Activated T-cell treated with anti-CD3 and anti-CD28 coated beads, Interleukin-2, amount 50 U/mL, for 72 hours (primary cell): ENCODE data around the gene ATP1A2. TPM values are rescaled to one million over a fixed set of nuclear protein-coding genes. Genes with fewer than 3 reads are reported as not detected.

Experiments
- ATAC-seq, 2 donors: fragments of 150-1000 bp; cut with Tn5 transposase; replicated peaks in 1 of 2; 2 replicates each; pipeline ENCODE4 v1.10.0; 2021; ENCODE audit warnings: moderate library complexity in 2 of 2, mild to moderate bottlenecking in 1 of 2
- DNase-seq, 2 donors: peaks; one replicate each; pipeline ENCODE4 v3.0.0; 2021 to 2022; ENCODE audit warnings: mixed read lengths in 1 of 2
- H3K27ac Mint-ChIP-seq: one replicate; pipeline ENCODE4 v1.8.0; 2022; ENCODE audit warnings: mild to moderate bottlenecking, moderate library complexity, mixed read lengths
- H3K27me3 Mint-ChIP-seq: one replicate; pipeline ENCODE4 v1.8.0; 2022; ENCODE audit warnings: low read depth, mixed read lengths
- H3K36me3 Mint-ChIP-seq, 2 donors: one replicate each; pipeline ENCODE4 v1.8.0; 2022; ENCODE audit warnings: mixed read lengths in 2 of 2, mild to moderate bottlenecking in 1 of 2; ENCODE audit not compliant: insufficient read depth in 2 of 2
- H3K4me1 Mint-ChIP-seq: one replicate; pipeline ENCODE4 v1.8.0; 2022; ENCODE audit warnings: low read depth, mixed read lengths
- H3K4me3 Mint-ChIP-seq, 2 donors: one replicate each; pipeline ENCODE4 v1.8.0; 2022; ENCODE audit warnings: mild to moderate bottlenecking in 2 of 2, mixed read lengths in 2 of 2, moderate library complexity in 2 of 2
- H3K9me3 Mint-ChIP-seq, 2 donors: one replicate each; pipeline ENCODE4 v1.8.0; 2022; ENCODE audit warnings: mixed read lengths in 2 of 2
- total RNA-seq, 2 donors: library from RNA; stranded (reverse); gene quantifications; one replicate each; pipeline ENCODE4 v1.2.3, GENCODE V29; 2022

ATP1A2 gene
- total RNA-seq, 2 donors from 2014 or later, result not detected

DNA sequence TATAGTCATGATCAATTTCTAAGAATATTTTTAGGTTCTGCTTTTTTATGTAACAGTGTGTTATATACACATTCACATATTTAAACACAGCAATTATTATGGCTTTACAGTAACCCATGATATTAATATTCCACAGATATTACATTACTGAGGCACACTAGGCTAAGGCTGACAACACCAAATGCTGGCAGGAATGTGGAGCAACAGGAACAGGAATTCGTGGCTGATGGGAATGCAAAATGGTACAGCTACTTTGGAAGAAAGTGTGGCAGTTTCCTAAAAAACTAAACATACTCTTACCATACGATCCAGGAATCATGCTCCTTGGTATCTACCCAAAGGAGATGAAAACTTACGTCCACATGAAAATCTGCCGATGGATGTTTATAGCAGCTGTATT lies 36.1 kb upstream of the ATP1A2 start:
- DNase-seq, result no peak
- Mint-ChIP-seq H3K4me1 (peaks cover 25% of the 10 kb centered on the region), H3K4me3 (no peak overlapping the region), H3K9me3 (no peaks in the 10 kb centered on the region), H3K36me3 (no peaks in the 10 kb centered on the region), H3K27me3 (peaks cover 50% of the 10 kb centered on the region), H3K27ac (no peak overlapping the region)
- no peak for ATAC-seq

DNA sequence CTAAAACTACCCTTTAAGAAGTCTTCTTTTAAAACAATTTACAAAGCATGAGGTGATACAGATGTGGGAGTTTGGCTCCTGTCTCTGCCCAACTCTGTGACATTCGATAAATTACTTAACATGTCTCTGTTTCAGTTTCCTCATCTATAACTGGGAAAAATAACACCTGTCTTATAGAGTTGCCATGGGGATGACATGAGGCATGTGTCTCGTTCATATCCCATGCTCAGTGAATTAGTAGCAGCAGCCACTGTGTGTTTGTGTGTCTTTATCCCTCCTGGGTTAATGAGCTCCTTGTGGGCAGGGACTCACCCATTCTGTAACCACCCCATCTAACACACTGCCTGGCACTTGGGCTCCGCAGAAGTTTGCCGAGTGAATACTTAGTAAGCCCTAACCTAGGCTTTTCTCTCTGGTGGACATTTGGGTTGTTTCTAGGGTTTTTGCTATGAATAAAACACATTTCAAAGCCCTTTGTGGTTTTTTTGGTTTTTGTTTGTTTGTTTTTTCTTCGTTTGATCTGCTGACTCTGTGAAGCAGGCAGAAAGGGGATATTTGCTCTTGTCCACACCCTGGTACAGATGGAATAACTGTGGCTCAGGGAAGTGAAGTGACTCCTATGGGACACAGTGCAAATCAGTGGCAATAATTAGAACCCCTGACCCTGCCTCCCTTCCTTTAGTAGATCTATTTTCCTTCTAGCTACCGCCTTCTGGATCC lies 35.0 kb upstream of the ATP1A2 start:
- no peaks in the 10 kb centered on the region for H3K36me3 Mint-ChIP-seq
- no peaks in the 10 kb centered on the region for H3K9me3 Mint-ChIP-seq
- no peak for ATAC-seq
- DNase-seq, result no peak
- H3K27ac Mint-ChIP-seq, result no peak overlapping the region
- peaks cover 27% of the 10 kb centered on the region for H3K4me1 Mint-ChIP-seq
- peaks cover 50% of the 10 kb centered on the region for H3K27me3 Mint-ChIP-seq
- no peak overlapping the region for H3K4me3 Mint-ChIP-seq

DNA sequence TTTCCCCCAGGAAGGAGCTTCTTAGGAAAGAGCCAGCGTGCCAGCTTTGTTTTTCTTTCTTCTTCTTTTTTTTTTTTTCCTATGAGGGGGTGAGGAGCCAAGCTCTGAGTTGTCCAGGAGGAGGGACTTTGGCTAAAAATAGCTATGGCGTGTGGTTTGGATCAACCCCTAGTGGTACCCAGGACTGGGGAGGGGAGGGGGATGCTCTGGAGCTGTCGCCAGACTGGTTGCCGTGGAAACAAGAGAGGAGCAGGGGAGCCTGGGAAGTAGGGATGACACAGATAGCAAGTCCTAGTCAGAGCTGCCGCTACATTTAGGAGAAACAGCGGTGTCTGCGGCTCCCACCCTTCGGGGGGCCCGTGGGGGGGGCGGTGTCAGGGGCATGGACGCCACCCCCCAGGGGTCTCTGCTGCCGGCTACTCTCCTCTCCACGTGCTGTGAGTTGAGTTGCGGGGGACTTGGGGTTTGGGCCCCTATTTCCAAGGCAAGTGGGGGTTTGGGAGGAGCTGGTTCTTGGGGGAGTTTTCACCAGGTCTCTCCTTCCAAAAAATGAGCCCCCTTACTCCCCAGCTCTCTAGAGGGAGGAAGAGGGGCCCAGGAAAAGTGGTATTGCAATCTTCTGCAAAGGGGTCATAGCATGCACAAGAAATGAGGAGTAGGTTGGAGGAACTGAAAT lies 34.2 kb upstream of the ATP1A2 start, which contains the start of gene KCNJ9:
Gene KCNJ9 (plus strand): TSS at position 278 of the 676 bp plus-strand sequence. CDS start 2,493 bp downstream, outside the sequence.
- H3K4me3 Mint-ChIP-seq, result peak within 1 kb of the TSS in 1 of 2 donors; percentile 3
- H3K27ac Mint-ChIP-seq, result no peak within 1 kb of the TSS
- H3K4me1 Mint-ChIP-seq, result peaks cover 31% of the 10 kb centered on the region
- no peak for ATAC-seq
- no peak for DNase-seq
- H3K27me3 Mint-ChIP-seq, result peaks cover 50% of the 10 kb centered on the region
- H3K9me3 Mint-ChIP-seq, result no peaks in the 10 kb centered on the region
- no peaks in the 10 kb centered on the region for H3K36me3 Mint-ChIP-seq

DNA sequence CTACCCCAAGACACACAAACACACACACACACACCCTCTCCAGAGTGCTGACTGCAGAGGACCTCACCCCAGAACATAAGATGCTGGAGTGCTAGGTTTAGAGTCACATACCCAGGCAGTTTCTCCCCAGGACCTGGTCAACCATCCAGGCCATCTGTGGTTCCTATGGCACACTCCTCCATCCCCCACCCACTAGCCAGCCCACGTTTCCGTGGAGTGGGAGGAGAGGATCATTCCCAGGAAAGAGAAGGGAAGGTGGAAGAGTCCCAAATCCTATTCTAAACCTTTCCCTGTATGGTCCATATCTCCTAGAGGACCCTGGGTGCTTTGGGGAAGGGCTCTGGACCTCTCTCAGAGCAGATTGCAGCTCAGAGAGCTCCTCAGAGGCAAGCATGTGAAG lies 33.1 kb upstream of the ATP1A2 start:
- H3K27ac Mint-ChIP-seq, result no peak overlapping the region
- no peaks in the 10 kb centered on the region for H3K36me3 Mint-ChIP-seq
- DNase-seq (no peak), ATAC-seq (no peak)
- H3K4me3 Mint-ChIP-seq, result peak overlapping the region in 1 of 2 donors; percentile 13
- H3K4me1 Mint-ChIP-seq, result peaks cover 31% of the 10 kb centered on the region
- no peaks in the 10 kb centered on the region for H3K9me3 Mint-ChIP-seq
- H3K27me3 Mint-ChIP-seq, result peaks cover 50% of the 10 kb centered on the region

DNA sequence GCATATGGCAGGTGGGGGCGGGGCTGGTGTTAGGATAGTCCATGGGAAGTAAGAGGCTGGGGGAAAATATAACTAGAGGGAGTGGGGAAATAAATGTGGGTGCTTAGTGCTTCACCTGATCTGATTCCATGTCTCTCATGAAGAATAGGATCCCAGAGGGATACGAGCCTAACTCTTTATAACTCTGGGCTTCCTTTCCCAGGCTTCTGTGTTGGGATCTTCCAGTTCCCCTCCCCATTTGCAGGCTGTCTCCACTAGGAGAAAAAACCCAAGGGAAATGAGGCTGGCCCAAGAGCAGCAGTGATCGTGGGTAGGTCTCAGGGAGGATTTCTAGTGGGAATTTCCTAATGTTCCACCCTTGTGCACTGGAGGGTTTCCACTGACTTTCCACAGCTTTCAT lies 32.6 kb upstream of the ATP1A2 start:
- no peak overlapping the region for H3K27ac Mint-ChIP-seq
- no peaks in the 10 kb centered on the region for H3K36me3 Mint-ChIP-seq
- peaks cover 31% of the 10 kb centered on the region for H3K4me1 Mint-ChIP-seq
- peak overlapping the region; percentile 27 to 48 for H3K4me3 Mint-ChIP-seq
- H3K27me3 Mint-ChIP-seq, result peaks cover 50% of the 10 kb centered on the region
- no peaks in the 10 kb centered on the region for H3K9me3 Mint-ChIP-seq
- no peak for DNase-seq
- no peak for ATAC-seq

DNA sequence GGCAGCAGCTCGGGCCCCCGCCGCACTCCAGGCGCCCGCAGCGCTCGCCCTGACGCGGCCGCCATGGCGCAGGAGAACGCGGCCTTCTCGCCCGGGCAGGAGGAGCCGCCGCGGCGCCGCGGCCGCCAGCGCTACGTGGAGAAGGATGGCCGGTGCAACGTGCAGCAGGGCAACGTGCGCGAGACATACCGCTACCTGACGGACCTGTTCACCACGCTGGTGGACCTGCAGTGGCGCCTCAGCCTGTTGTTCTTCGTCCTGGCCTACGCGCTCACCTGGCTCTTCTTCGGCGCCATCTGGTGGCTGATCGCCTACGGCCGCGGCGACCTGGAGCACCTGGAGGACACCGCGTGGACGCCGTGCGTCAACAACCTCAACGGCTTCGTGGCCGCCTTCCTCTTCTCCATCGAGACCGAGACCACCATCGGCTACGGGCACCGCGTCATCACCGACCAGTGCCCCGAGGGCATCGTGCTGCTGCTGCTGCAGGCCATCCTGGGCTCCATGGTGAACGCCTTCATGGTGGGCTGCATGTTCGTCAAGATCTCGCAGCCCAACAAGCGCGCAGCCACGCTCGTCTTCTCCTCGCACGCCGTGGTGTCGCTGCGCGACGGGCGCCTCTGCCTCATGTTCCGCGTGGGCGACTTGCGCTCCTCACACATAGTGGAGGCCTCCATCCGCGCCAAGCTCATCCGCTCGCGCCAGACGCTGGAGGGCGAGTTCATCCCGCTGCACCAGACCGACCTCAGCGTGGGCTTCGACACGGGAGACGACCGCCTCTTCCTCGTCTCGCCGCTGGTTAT lies 31.4 kb upstream of the ATP1A2 start:
- Mint-ChIP-seq H3K9me3 (no peaks in the 10 kb centered on the region), H3K27me3 (peaks cover 41% of the 10 kb centered on the region), H3K36me3 (no peaks in the 10 kb centered on the region), H3K4me1 (peaks cover 22% of the 10 kb centered on the region), H3K4me3 (peak overlapping the region; percentile 25 to 53), H3K27ac (no peak overlapping the region)
- DNase-seq (peak; percentile 80 to 85), ATAC-seq (peak; percentile 84 to 87)

DNA sequence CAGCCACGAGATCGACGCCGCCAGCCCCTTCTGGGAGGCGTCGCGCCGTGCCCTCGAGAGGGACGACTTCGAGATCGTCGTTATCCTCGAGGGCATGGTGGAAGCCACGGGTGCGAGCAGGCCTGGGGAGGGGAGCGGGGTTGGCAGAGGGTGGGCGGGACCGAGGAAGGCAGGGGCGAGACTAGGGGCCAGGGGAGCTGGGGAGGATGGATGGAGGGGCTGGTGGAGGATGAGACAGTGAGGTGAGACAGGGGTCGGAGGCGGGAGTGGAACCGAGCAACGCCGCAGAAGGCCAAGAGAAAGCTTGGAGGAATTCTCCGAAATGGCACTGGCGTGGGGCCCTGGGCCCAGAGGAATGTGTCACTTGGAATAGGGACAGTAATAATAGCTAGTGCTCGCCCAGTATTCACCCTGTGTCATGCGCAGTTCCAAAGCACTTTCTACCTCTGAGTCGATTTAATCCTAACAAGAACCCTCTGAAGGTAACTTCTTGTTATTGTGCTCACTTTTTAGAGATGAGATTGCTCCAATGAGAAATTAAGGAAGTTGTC lies 30.7 kb upstream of the ATP1A2 start:
- Mint-ChIP-seq H3K9me3 (no peaks in the 10 kb centered on the region), H3K4me1 (peaks cover 20% of the 10 kb centered on the region), H3K4me3 (peak overlapping the region in 1 of 2 donors; percentile 53)

DNA sequence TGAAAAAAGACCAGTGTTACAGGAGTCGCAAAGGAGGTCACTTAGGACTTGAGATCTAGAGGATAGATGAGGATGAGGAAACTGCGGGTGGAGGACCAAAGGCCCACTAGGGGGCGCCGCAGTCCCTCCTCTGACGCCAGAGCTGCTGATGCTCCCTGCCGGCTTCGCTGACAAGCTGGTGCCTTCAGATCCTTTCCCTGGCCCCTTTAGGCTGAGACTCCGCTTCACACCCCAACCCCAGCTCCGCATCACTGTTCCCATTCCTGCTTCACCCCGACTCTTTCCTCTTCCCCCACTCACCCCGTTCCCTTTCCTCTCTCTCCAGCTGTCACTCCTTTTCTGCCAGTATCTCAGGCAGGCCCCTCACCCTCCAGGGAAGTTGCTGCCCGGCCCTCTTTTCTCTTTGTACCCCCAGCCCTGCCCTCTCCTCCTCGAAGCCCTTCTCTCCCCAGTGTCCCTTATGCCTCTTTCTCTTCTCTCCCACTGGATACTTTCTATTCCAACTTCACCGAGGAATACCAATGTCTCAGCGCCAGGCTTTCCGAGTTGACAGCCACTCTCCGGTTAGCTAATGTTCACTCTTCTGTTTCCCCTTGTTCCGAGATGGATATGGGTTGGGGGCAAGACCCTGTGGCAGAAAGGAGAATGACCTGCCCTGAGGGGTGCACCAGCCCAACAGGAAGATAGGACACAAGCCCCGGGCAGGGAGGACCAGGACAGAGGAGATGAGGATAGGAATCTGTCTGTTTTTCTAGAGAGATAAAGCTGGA lies 29.7 kb upstream of the ATP1A2 start:
- H3K27ac Mint-ChIP-seq, result no peak overlapping the region
- H3K9me3 Mint-ChIP-seq, result no peaks in the 10 kb centered on the region
- H3K4me1 Mint-ChIP-seq, result peaks cover 12% of the 10 kb centered on the region
- H3K36me3 Mint-ChIP-seq, result no peaks in the 10 kb centered on the region
- peaks cover 24% of the 10 kb centered on the region for H3K27me3 Mint-ChIP-seq
- DNase-seq (peak; percentile 85 to 87), ATAC-seq (peak; percentile 57 to 67)
- no peak overlapping the region for H3K4me3 Mint-ChIP-seq

More for the DNA sequence above, 30.7 kb upstream of the ATP1A2 start:
- DNase-seq (no peak), ATAC-seq (no peak)
- H3K27ac Mint-ChIP-seq, result no peak overlapping the region
- no peaks in the 10 kb centered on the region for H3K36me3 Mint-ChIP-seq
- H3K27me3 Mint-ChIP-seq, result peaks cover 35% of the 10 kb centered on the region

DNA sequence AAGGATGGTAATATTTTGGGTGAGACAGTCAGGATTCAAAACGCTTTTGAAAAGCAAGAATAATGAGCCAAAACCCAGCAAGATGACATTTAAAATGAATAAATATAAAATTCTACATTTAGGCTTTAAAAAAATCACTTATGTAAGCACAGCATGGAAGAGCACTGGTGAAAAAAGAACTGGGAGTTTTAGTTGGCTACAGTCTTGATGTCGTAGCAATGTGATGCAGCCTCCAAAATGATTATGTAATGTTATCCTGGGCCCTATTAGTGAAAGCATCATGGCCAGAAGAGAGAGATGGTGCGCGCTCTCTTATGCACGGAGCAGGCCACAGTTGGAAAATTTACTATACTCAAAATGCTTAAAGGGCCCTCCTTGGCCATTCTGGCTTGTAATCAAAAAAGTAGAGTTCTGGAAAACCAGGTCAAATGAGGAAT lies 29.1 kb upstream of the ATP1A2 start:
- Mint-ChIP-seq H3K27ac (no peak overlapping the region), H3K9me3 (no peaks in the 10 kb centered on the region), H3K36me3 (no peaks in the 10 kb centered on the region), H3K27me3 (peaks cover 18% of the 10 kb centered on the region), H3K4me1 (peaks cover 9% of the 10 kb centered on the region), H3K4me3 (no peak overlapping the region)
- DNase-seq (no peak), ATAC-seq (no peak)

DNA sequence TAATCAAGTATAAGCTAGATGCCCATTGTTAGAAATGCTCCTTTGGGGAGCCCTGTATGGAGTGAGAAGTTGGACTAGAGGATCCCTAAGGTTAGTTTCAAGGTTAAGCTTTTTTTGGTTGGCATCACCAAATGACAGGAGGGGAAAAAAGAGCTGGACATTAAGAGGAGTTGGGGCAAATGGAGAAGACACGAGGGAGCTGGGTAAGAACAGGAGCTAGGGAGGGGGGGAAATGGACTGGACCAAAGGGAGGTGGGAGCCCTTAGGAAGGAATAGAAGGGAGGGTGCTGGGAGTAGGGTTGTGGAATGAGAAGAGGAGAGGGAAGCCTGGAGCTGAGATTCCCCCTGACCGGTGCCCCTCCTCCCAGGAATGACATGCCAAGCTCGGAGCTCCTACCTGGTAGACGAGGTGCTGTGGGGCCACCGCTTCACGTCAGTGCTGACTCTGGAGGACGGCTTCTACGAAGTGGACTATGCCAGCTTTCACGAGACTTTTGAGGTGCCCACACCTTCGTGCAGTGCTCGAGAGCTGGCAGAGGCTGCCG lies 28.4 kb upstream of the ATP1A2 start:
- ATAC-seq (no peak), DNase-seq (no peak)
- Mint-ChIP-seq H3K4me3 (no peak overlapping the region), H3K9me3 (no peaks in the 10 kb centered on the region), H3K27ac (no peak overlapping the region), H3K4me1 (peaks cover 9% of the 10 kb centered on the region), H3K36me3 (peaks cover 2% of the 10 kb centered on the region in 2 donors), H3K27me3 (peaks cover 11% of the 10 kb centered on the region)

DNA sequence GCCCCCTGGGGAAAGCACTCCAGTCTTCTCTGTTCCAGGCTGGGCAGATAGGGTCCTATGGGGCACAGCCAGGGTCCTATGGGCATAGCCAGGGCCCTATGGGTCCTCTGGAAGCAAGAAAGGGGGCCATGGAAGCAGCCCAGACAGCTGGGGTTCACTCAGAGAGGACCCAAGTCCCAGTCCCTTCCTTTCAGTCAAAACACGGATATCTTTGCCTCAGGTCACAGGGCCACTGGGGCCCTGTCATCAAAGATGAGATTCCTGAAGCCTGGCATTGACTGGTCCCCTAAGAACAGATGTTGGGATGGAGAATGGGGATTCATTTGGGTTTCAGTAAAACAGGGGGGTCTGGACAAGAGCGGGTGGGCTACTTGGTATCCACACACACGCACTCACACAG lies 25.7 kb upstream of the ATP1A2 start:
- H3K27ac Mint-ChIP-seq, result no peak overlapping the region
- H3K9me3 Mint-ChIP-seq, result no peaks in the 10 kb centered on the region
- no peak for ATAC-seq
- no peak for DNase-seq
- H3K27me3 Mint-ChIP-seq, result no peaks in the 10 kb centered on the region
- H3K4me1 Mint-ChIP-seq, result peaks cover 4% of the 10 kb centered on the region
- H3K36me3 Mint-ChIP-seq, result peaks cover 2% of the 10 kb centered on the region in 2 donors
- H3K4me3 Mint-ChIP-seq, result no peak overlapping the region

DNA sequence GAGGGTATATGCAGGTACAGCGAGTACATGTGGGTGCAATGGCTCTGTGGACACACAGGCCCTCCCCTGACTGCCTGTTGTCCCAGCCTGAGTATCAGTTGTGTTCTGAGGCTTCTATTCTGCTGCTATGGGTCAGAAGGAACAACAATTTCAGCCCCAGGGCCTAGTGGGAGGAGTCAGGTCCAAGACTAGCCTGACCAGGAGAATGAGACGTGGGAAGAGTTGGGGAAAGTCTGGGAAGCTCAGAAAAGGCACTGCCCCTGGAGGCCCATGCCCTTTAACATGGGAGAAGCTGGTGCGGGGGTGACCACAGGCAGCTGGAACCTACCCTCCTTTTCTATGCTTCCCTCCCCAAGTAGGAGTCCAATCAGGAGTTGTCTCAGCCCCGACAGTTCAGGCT lies 24.8 kb upstream of the ATP1A2 start:
- H3K9me3 Mint-ChIP-seq, result no peaks in the 10 kb centered on the region
- no peaks in the 10 kb centered on the region for H3K27me3 Mint-ChIP-seq

More for the DNA sequence above, 24.8 kb upstream of the ATP1A2 start:
- ATAC-seq (no peak), DNase-seq (no peak)
- Mint-ChIP-seq H3K36me3 (peaks cover 2% of the 10 kb centered on the region in 2 donors), H3K4me3 (no peak overlapping the region), H3K4me1 (peaks cover 3% of the 10 kb centered on the region), H3K27ac (no peak overlapping the region)
